IPS-18c (cell line): ENCODE data around the gene CDK4.
A peak's percentile ranks its signal among the peaks of the same experiment; 100 is the strongest.

Source experiments
- H3K4me3 ChIP-seq: 2 replicates; pipeline ENCODE4 v1.7.0; 2013; ENCODE audit warnings: low read depth, mild to moderate bottlenecking, low read length, moderate library complexity; ENCODE audit not compliant: insufficient read depth
- H3K9me3 ChIP-seq: one replicate; pipeline ENCODE4 v1.6.1; 2013; ENCODE audit warnings: mild to moderate bottlenecking, low read length, moderate library complexity; ENCODE audit not compliant: control insufficient read depth, insufficient read depth

The CDK4 gene

DNA sequence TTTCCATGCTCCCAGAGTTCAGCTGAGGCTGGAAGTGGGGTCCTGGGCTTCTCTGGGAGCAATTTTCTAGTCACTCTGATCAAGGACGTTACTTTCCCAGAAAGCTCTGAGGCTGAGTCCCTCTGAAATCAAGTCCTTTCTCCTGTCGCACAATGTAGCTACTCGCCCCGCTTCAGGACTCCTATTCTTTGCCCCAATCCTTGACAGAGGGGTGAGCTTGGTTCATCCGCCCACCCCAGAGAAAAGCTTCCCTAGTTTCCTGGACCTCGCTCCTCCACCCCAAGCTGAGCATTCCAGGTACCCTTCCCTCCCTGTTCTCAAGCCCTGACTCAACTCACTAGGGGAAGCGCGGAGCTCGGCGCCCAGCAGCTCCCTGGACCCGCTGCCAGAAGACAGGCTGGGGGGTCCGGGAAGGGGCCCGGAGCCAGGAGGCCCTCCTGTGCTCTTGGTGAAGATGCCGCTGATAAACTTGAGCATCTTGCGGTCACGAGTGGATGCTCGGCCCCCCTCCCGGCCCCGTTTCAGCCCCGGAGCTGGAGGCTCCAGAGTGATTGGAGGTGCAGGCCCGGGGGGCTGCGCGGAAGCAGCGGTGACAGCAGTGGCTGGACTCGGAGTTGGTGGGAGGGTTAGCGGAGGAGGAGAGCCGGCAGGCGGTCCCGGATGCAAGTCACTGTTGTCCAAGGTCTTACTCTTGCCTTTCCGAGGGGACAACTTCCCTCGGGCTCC, 15.2 kb downstream of the CDK4 start:
- H3K4me3 ChIP-seq: peak overlapping the region; percentile 53
- H3K9me3 ChIP-seq: no peaks in the 10 kb centered on the region

DNA sequence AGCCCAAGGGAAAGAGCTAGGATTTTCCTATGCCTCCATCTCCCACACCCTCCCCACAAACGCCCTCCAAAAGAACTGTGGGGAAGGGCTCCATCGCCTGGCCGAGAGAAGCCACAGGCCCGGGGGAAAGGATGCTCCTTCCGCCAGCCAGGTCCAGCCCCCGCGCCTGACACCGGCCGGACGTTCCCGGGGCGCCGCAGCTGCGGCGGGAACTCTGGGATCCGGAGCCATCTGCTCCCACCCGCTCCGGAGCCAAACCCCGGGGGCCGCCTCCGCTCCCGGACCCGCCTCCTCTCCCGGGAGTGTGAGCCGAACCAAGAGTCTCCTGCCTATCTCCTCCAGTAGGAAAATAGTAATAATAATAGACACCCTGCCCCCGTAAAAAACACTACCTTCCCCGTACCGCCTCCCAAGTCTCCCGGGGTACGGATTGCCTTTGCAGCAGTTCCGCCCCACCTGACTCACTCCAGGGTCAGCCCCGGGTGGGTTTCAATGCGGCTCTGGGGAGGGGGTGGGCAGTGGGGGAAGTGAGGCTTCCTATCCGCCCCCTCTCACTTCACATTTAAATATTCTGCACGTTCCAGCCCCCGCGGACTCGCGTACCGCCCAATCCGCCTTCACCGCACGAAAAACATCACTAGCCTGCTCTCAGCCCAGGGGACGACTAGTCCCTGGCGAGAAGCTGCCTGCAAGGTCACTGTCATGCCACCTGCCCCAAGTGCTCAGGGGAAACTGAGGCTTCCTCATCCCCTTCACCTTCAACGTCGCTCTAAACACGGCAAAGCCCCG, 16.0 kb downstream of the CDK4 start:
- Histone ChIP-seq H3K4me3 (peak overlapping the region; percentile 53), H3K9me3 (no peaks in the 10 kb centered on the region)

DNA sequence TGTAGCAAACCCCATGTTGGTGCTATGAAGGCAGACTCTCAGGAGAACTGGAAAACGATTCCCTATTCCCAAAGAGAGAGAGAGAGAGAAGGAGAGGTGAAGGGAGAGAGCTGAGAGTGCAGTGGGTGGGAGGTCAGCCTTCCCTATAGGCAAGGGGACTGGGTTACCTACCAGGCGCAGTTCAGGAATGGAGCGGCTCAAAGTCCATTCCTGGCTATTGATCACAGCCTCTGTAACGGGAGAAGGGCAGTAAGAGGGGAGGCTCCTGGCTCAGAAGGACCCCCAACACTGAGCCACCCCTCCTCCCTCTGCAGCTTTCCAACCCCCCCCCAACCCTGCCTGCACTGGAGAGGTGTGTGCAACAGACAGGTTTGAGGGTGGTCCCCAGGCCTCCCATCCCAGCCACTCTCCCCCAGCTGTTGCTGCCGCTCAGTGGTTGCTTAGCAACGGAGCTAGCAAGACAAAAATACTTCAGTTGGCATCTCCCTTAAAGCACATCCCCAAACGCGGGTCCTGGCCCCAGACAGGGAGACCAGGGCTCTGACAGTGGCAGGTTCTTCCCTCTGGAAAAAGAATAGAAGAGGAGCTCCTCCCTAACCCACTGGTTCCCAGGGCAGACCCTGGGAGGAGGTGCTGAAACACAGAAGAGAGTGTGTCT, 16.8 kb downstream of the CDK4 start:
- H3K4me3 ChIP-seq: no peak overlapping the region
- H3K9me3 ChIP-seq: no peaks in the 10 kb centered on the region

DNA sequence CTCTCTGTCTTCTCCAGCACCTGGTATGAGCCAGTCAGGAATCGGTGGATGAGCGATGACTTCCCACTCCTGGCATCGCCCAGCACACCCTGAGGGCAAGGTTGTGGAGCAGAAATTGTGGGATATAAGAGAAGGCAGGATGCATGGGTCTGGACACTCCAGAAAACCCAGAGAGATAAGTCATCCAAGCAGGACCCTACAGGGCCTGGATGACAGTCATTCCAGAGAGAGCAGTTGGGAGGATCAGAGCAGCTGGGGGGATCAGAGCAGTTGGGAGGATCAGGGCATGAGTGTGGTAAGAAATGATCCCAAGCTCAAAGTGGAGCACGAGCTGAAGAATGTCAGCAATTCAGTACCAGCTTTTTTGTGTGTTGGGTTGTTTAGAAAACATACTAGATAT, 17.5 kb downstream of the CDK4 start:
- no peaks in the 10 kb centered on the region for H3K9me3 ChIP-seq
- H3K4me3 ChIP-seq: no peak overlapping the region

DNA sequence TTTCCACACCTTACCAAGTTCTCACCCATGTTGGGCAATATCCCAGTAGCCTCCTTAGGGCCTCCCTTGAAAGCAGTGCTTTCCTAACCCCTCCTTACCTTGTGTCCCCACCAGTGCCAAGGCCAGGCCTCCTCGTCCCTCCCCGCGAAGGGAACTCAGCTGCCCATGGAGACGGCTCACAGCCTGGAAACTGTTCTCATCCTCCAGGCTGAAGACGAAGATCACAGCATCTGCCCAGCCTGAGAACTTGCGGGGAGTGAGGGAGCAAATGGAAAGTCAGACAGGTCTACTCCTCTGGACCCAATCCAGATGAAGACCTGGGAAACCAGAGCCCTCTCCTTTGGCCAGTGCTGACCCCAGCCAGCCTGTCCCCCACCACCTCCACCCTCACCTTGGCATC, 18.2 kb downstream of the CDK4 start:
- H3K9me3 ChIP-seq: no peaks in the 10 kb centered on the region
- H3K4me3 ChIP-seq: no peak overlapping the region

DNA sequence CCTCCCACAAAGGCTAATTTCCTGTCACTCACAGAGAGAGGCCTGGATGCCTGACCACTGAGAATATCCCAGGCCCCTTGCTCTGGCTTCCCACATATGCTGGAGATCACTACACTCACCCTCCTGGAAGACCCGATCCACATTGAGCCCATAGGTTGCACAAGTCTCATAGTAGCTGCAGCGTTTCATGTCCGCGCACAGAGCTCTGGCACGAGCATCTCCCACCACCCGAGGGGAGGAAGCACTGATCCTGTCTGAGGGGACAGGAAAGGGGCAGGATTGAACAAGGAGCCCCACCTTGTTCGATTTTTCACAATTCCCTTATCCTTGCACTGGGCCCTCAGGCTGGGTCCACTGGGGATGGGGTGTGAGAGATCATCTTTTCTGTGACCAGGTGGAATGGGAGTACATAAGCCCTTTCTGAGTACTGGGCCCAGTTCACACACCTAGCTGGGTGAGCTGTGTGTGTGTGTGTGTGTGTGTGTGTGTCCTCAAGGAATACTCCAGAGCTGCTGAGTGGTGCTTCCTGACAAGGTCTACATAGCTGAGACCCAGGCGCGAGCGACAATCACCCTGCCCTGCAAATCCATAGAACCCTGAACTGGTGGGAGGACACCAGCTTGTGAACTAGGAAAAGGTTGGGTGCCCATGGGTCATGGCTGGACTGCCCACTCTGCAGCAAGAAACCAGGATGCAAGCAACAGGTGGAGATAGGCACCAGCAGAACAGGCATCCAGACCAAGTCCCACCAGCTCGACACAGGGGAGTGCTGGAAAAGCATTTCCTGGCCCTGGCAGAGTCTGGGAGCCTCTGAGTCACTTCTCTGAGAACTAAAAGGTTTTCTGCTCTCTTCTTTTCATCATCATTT, 19.1 kb downstream of the CDK4 start:
- Histone ChIP-seq H3K4me3 (no peak overlapping the region), H3K9me3 (no peaks in the 10 kb centered on the region)

DNA sequence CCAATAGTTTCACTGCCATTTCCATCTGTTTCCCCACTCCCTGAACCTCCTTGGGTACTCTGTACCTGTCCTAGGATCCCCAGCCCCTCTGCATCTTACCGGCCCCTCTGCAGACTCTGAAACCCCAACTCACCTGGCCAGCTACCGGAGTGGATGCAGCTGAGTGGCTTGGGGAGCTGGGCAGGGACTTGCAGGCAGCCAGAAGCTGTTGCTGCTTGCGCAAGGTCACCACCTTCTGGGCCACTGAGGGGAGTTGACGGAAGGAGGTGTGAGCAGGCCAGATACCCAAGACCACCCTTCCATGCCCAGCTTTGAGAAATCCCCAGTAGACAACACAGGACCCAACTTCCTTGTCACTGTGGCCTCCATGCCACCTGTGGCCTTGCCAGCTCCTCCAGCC, 19.8 kb downstream of the CDK4 start:
- Histone ChIP-seq H3K4me3 (no peak overlapping the region), H3K9me3 (no peaks in the 10 kb centered on the region)

DNA sequence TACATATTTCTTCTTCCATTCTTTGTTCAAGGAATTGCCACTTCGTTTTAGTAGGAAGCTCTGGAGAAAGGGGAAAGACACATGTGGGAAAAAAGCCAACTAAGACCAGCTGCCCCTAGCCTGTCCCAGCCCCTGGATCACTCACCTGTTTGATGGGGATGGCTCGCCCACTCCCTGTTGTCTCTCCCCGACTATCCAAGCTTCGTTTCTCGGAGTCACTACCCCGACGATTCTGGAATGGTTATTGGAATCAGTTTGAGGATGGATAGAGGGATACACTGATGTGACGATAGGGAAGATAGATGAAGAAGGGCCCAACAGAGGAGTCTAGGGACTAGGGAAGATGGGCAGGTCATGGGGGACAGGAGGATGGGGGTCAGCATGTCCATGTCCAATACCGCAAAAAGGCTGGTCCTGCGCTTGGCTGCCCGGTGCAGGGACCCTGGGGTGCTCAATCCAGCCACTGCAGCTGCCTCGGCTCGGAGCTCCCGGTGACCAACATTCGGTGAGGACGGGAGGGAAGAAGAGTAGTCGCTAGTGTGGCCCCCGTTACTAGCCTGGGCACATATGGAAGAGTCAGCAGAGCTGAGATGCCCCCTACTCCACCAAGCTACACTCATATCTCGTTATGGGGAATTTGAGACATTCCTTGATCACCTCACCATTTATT, 20.6 kb downstream of the CDK4 start:
- H3K4me3 ChIP-seq: no peak overlapping the region
- no peaks in the 10 kb centered on the region for H3K9me3 ChIP-seq

DNA sequence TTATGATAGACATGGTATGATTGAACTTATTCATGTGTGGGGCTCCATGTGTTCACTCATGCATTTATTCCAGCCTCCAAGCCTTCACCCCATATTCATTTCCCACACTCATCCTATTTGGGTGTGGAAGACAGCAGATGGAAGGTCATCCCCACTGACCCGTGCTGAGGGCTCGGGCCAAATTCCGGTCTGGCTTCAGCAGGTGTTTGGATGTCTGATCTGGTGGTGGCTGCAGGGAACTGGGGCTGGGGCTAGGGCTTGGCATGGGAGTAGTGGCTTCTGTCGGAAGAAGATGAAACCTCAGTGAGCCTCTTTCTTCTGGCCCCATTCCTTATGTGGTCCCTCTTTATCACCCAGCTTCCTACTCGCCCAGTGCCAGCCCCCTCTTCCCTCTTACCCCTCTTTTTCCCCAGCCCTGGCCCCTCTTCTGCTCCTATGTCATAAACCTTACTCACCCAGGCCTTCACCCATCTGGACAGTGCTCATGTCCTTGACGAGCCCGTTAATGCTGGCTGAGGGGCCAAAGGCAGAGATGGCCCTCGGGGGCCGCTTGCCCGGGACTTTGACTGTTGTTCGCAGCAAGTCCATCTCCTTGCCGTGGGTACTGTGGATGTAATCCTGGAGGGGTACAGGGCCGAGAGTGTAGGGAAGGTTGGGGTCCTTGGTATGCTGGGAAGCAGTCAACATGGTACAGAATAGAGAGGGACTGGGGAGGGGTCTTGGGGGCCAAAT, 21.6 kb downstream of the CDK4 start:
- no peak overlapping the region for H3K4me3 ChIP-seq
- no peaks in the 10 kb centered on the region for H3K9me3 ChIP-seq

GRCh38 chr12:57729321-57729844, 22.7 kb downstream of the CDK4 start:
- no peak overlapping the region for H3K4me3 ChIP-seq
- no peaks in the 10 kb centered on the region for H3K9me3 ChIP-seq

DNA sequence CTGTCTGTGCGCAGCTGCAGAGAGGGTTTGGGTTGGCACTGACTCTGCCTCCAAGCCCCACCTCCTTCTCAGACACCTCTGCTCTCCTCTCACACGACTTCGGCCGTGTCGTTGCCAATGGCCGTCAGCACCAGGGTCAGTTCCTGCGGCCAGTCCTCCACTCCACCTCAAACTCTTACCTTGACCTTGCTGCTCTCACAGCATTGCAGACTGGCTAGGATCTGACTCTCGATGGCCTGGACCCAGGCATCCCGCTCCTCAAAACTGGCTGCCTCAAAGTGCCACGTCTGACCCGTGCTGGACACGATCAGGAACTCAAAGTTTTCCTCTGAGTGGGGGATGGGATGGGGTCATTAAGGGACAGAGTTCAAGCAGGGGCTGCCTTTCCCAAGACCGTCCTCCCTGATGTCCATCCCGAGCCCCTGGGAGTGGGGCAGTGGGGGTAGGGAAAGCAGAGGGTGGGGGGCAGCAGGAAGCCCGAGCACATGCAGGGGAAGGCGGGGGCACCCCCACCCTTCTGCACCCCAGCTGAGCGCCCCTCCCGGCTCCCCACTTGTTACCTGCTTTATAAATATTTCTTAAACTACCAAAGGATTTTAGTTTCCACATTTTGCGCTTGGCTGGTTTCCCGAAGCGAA, 24.2 kb downstream of the CDK4 start:
- Histone ChIP-seq H3K9me3 (no peaks in the 10 kb centered on the region), H3K4me3 (peak overlapping the region; percentile 40; the same call in 1 of the 2 replicates)

DNA sequence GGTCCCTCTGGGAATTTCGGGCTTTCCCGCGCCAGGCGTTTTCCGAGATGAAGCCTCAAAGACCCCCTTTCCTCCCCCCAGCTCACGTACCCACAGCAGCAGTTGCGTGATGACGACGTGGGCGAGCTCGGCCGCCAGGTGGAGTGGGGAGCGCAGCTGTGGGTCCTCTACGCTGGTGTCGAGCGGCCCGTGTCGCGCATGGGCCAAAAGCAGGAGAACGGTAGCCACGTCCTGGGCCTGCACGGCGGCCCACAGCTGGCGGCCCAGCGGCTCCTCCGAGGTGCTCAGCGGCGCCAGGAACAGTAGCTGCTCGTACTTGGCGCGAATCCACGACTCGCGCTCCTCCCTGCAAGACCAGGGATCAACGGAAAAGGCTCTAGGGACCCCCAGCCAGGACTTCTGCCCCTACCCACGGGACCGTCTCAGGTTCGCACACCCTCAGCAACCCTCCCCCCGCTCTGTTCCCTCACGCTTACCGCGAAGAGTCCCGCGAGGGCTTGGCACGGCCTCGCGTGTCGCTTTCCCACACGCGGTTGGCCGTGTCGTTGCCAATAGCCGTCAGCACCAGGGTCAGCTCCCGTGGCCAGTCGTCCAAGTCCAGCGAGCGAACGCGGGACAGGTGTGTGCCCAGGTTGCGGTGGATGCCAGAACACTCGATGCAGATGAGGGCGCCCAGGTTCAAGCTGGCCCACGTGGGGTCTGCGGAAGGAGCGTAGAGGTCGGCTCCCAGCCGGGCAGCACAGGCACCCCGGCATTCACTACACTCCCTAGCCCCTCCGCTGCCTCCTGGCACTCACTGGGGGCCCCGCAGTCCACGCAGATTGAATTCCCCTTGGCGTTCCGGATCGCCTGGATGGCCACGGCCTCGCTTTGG, 25.0 kb downstream of the CDK4 start:
- Histone ChIP-seq H3K4me3 (peak overlapping the region; percentile 63), H3K9me3 (no peaks in the 10 kb centered on the region)

- Histone ChIP-seq H3K9me3 (no peaks in the 10 kb centered on the region), H3K4me3 (peak overlapping the region; percentile 63)
Measured at GRCh38 chr12:57726151-57726883, 25.8 kb downstream of the CDK4 start.

GRCh38 chr12:57725851-57726150, 26.3 kb downstream of the CDK4 start:
- H3K4me3 ChIP-seq: peak overlapping the region; percentile 63
- H3K9me3 ChIP-seq: no peaks in the 10 kb centered on the region
